ENCODE data around the gene DZIP3. TPM values are rescaled to one million over a fixed set of nuclear protein-coding genes. Genes with fewer than 3 reads are reported as not detected.

DZIP3 gene
- total and polyA plus RNA-seq, 2 of the 8 experiments (the other 6 are each of a cell fraction or from before 2014, with no cell fraction given): 10.4 to 24.3 TPM

DNA sequence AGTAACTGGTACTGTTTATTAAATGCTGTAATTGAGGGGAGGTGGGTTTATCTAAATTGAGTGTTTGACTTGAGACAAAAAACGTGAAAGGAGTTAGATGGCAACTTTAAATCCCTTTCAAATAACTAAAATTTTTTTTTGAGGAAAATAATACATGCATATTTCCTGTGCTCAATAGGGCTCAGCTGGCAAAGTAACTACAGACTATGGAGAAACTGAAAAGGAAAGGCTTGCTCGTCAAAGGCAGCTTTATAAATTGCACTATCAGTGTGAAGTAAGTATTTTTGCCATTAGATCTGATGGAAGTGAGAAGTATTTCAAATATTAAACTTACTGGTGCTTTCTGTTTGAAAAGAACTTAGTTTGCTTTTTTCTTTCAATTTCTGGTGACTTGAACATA lies 72.2 kb downstream of the DZIP3 start (continued):
- TF ChIP-seq TAF1 (IDR thresholded peaks at IDR 0.05; ENCODE audit: low read depth, low read length): no peak
- no peak for TF ChIP-seq KDM5A (IDR thresholded peaks at IDR 0.05; ENCODE audit: low read length)
- no peak for TF ChIP-seq CTBP2 (IDR thresholded peaks at IDR 0.05; ENCODE audit: borderline replicate concordance, insufficient read depth, insufficient read length, low read length)
- no peak for TF ChIP-seq FOSL1 (IDR thresholded peaks at IDR 0.05; ENCODE audit: insufficient read depth, low read depth, low read length)

Data from H1 (cell line).